GM18511 (cell line): ENCODE data around the gene PRSS3.
"Not testable (repeated sequence)": the region's sequence is repeated elsewhere in the genome, so short reads cannot be mapped to it uniquely, and the experiment has no call there.

Experiments
- ATAC-seq: cut with Tn5 transposase; IDR thresholded peaks from one replicate; pipeline ENCODE4 v1.9.1; 2021; ENCODE audit warnings: mild to moderate bottlenecking, moderate library complexity; ENCODE audit not compliant: unreplicated experiment

The PRSS3 gene

DNA sequence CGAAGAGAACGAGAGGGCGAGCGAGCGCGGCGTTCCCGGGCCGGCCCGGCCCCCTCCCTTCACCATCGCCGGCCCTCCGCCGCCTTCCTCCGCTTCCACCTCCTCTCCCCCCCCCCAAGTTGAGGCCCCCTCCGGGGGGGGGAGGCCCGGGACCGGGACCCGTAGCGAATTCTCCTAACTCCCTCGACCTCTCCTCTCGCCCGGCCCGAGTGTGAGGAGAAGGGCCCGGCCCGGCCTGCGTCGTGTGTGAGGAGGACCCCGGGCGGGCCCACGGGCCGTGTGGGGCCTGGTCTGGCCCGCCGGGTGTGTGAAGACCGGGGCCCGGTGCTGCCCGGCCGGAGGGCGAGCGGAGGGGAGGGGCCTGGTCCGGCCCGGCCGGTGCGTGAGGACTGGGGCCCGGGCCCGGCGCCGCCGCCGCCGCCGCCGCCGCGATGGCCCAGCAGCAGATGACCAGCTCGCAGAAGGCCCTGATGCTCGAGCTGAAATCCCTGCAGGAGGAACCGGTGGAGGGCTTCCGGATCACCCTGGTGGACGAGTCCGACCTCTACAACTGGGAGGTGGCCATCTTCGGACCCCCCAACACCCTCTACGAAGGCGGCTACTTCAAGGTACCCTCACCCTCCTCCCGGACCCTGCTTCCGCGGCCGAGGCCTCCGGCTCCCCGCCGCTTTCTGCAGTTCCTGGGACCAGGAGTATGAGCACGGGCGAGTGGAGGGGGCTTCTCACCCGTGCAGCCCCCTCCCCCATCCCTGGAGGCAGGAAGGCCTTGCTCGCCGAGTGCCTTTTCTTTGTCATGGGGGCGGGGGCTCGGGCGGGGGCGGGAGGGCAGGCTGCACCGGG is 22.2 kb downstream of the PRSS3 start:
- ATAC-seq = peak; percentile 26

DNA sequence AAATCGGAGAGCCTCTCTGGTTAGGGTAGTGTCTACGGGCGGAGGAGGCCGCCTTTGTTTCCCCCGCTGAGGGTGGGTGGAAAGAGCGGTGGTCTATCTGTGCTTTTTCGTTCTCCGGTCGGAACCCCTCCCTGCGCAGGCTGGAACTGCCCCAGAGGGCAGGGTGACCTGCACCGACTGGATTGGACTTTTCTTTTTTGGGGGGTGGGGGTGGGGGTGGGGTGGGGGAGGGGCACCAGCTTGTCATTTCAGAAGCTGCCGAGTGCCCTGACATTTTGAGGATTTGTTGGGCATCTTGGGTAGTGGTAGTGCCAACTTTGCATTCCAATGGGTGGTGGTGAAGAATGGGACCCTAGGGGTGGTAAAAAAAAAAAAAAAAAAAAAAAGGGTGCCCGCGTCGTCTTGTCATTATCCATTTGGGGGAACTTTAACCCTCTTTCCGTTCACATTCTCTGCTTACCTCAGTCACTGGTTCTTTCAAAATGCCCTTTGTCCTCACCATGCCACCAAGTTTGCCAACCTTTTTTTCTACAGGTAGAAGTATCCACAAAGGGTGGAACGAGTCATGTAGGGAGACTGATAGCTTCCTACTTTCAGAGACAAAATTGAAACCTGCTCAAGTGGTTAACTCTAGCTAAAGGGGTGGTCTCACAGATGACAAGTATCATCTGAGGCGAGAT is 22.9 kb downstream of the PRSS3 start:
- ATAC-seq = no peak

DNA sequence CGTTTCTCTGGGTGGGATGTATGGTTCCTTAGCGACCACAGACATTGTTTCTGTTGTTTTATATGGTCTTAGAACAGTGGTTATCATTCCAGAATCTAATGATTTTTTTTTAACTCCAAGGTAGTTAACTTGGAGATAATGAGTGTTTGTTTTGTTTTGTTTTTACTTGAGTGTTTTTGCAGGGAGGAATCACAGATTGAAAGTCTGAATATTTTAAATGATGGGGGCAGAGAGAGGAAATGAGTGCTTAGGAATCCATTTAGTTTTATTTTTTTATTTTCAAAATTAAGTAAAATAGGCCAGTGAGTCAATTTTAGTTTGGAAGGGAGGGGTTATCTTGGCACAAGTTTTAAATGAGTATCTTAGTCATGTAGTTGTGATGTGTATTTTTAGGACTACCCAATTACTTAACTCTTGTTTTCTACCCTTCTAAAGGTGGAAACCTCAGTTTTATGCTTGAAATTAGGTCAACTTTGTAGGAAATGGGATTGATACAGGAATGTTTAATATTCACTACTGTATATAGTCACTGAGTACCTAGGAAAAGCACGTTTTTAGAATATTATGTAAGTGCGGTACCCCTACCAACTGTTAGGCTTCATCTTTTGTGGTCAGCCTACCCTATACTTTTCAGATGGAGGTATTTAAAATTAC is 23.6 kb downstream of the PRSS3 start:
- ATAC-seq = no peak

DNA sequence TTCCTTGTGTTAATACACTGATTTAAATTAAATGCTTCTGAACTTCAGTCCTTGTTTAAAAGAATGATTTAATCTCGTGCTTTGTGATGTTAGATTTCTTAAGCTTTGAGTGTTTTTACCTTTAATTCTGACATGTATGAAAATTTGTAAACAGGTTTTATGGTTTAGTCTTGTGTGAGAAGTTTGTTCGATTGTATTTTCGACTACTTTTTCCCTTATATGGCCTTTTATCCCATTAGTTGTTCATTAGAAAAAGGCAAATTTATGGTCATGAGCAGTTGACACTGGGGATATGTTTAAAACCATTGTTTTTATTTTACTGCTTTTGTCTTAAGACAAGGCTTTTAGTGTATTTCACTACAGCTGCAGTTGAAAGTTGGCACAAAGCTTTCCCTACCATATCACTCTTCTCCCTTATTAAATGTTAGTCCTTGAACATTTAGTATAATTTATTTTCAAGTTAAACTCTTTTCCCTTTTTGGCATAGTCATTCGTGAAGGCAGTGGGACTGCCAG is 24.9 kb downstream of the PRSS3 start:
- no peak for ATAC-seq

DNA sequence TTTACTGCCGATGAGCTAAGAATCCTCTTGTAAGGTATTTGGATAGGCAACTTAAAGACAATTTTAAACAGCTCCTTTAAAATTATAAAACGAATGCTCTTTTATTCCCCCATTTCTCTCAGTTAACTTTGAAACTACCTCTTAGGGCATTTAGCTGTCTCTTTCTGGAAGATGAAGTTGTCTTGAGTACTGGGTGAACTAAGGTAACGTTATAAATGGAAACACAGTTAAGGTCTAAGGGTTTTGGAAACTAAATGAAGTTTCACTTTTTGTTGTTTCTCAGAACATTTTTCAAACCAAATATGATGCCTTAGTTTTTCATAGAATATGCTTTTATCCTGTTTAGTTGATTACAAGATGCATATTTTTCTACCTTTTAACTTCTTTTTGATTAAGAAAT is 28.4 kb downstream of the PRSS3 start:
- no peak for ATAC-seq

DNA sequence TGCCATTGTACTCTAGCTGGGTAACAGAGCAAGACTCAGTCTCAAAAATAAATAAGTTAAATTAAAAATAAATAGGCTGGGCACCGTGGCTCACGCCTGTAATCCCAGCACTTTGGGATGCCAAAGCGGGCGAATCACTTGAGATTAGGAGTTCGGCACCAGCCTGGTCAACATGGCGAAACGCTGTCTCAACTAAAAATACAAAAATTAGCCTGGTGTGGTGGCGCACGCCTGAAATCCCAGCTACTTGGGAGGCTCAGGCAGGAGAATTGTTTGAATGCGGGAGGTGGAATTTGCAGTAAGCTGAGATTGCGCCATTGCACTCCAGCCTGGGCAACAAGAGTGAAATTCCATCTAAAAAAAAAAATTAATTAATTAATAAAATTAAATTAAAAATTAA is 31.9 kb downstream of the PRSS3 start:
- not testable (repeated sequence) for ATAC-seq

DNA sequence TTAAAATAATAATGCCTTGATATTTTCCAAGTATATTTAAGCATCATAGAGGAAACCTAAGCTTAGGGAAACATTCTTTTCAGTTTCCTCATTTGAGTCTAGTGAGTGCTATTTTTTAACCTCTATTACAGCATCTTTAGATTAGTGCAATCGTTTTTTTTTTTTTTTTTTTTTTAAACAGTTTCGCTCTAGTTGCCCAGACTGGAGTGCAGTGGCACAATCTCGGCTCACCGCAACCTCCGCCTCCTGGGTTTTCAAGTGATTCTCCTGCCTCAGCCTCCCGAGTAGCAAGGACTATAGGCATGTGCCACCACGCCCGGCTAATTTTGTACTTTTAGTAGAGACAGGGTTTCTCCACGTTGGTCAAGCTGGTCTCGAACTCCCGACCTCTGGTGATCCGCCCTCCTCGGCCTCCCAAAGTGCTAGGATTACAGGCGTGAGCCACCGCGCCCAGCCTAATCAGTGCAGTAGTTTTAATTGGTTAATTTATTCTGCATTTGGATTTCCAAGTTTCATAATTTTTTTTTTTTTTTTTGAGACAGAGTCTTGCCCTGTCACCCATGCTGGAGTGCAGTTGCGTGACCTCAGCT is 34.4 kb downstream of the PRSS3 start:
- ATAC-seq = not testable (repeated sequence)

DNA sequence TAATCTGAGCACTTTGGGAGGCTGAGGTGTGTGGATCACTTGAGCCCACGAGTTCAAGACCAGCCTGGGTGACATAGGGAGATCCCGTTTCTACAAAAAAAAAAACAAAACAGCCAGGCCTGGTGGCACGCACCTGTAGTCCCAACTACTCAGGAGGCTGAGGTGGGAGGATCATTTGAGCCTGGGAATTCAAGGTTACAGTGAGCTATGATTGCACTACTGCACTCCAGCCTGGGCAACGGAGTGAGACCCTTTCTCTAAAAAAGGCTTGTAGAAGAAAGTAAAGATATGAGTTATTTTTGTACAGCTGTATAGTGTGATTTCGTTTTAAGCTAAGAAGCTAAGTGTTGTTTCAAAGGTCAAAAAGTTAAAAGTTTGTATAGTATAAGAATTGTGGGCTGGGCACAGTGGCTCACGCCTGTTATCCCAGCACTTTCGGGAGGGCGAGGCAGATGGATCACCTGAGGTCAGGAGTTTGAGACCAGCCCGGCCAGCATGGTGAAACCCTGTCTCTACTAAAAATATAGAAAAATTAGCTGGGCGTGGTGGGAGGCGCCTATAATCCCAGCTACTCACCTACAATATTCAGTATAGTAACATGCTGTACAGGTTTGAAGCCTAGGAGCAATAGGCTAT is 40.4 kb downstream of the PRSS3 start:
- peak; percentile 4 for ATAC-seq

DNA sequence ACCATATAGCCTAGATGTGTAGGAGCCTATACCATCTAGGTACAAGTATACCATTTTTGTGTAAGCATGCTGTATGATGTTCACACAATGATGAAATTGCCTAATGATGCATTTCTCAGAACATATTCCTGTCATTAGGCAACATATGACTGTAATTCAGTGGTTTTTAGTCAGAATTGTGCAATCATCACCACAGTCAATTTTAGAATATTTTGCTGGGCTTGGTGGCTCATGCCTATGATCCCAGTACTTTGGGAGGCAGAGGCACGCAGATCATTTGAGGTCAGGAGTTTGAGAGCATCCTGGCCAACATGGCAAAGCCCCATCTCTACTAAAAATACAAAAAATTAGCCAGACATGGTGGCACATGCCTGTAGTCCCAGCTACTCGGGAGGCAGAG is 40.9 kb downstream of the PRSS3 start:
- peak; percentile 56 for ATAC-seq

DNA sequence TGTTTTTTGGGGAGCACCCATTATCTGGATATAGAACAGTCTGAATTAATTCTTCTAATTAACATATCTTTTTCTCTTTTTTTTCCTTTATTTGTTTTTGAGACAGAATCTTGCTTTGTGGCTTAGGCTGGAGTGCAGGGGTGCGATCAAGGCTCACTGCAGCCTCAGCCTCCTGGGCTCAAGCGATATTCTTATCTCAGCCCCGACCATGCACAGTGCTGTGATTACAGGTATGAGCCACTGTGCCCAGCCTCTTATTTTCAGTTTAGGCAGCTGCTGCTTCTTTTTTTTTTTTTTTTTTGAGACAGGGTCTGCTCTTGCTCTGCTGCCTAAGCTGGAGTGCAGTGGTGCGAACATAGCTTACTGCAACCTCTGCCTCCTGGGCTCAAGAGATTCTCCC is 41.8 kb downstream of the PRSS3 start:
- ATAC-seq = no peak

DNA sequence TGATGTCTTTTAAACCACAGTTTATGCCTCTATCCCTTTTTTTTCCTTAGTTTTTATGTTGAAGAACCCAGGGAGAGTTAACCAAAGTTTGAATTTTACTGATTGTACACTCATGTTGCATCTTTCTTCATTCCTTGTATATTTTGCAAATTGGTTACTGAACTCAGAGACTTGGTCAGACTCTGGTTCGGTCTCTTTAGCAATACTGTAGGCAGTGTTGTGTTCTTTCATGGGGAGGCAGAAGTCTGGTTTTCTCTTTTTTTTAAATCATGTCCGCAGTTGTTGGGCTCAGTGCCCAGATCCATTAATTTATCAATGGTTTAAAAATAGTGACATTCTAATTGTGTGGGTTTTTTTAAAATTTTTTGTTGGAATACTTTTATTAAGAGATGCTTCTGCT is 45.0 kb downstream of the PRSS3 start:
- ATAC-seq = no peak

DNA sequence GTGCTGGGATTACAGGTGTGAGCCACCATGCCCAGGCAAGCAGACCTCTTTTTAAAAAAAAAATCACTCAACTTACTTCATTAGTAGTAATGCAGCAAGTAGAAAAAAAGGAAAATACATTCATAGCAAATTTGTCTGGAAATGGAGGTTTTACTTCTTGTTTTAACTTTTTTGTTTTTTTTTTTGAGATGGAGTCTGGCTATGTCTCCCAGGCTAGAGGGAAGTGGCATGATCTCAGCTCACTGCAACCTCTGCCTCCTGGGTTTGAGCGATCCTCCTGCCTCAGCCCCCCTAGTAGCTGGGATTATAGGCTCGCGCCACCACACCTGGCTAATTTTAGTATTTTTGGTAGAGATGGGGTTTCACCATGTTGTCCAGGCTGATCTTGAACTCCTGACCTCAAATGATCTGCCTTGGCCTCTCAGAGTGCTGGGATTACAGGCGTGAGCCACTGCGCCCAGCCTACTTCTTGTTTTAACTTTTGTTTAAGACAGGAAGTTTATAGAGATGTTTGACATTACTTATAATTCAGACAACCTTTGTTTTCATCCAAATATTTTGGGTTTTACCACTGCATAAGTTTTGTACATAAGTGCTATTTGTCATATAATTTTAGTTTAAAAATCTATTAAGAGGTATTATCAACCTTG is 48.1 kb downstream of the PRSS3 start:
- no peak for ATAC-seq

DNA sequence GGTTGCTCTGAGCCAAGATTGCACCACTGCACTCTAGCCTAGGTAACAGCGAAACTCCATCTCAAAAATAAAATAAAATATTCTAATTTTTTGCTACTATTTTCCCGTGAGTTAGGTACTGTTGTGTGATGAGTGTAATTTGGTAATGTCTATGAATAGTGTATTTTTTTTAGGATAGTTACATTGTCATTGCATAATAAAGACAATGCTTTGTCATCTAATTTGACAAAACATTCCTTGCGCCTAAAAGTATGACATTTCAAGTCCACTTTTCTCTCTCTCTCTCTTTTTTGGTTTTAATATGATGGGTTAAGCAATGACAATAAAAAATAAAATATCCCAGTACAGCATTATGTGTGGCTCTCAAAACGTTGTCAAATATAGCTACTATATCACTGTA is 50.9 kb downstream of the PRSS3 start:
- ATAC-seq = no peak

DNA sequence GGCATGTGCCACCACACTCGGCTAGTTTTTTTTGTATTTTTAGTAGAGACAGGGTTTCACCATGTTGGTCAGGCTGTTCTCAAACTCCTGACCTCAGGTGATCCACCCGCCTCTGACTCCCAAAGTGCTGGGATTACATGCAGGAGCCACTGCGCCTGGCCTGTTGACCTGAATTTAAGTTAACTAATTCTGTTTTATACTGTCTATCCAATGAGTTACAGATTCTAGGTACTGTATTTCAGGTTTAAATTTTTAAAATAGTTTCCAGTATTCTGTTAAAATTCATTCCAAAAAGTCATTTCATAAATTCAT is 52.5 kb downstream of the PRSS3 start:
- not testable (repeated sequence) for ATAC-seq
